ACC112 (cell line): ENCODE measurements around the gene PCDHGA5.
"Not testable (repeated sequence)": the region's sequence is repeated elsewhere in the genome, so short reads cannot be mapped to it uniquely, and the experiment has no call there.

Source experiments
- H2AFZ ChIP-seq: fragments of 200-600 bp; sonication (generic); one replicate; pipeline ENCODE4 v1.6.0; 2017; ENCODE audit warnings: antibody characterized with exemption, low read length; ENCODE audit not compliant: unreplicated experiment
- H3K27ac ChIP-seq: fragments of 200-600 bp; sonication (generic); 2 replicates; pipeline ENCODE4 v1.5.1; 2014; ENCODE audit warnings: low read depth, mild to moderate bottlenecking, antibody characterized with exemption, low read length, moderate library complexity
- H3K27me3 ChIP-seq: fragments of 200-600 bp; sonication (generic); 2 replicates; pipeline ENCODE4 v1.6.1; 2014; ENCODE audit warnings: mild to moderate bottlenecking, antibody characterized with exemption, low read length, moderate library complexity, mixed read lengths; ENCODE audit not compliant: insufficient read depth
- H3K36me3 ChIP-seq: fragments of 200-600 bp; sonication (generic); 2 replicates; pipeline ENCODE4 v1.6.1; 2016; ENCODE audit warnings: mild to moderate bottlenecking, antibody characterized with exemption, low read length, moderate library complexity, mixed read lengths; ENCODE audit not compliant: insufficient read depth
- H3K4me1 ChIP-seq: fragments of 200-600 bp; sonication (generic); one replicate; pipeline ENCODE4 v1.6.1; 2016; ENCODE audit warnings: low read length, mixed read lengths; ENCODE audit not compliant: insufficient read depth, unreplicated experiment, control insufficient read depth
- H3K4me3 ChIP-seq: fragments of 200-600 bp; sonication (generic); 2 replicates; pipeline ENCODE4 v1.5.1; 2014; ENCODE audit warnings: mild to moderate bottlenecking, low read depth, low read length
- H3K79me2 ChIP-seq: fragments of 200-600 bp; sonication (generic); one replicate; pipeline ENCODE4 v1.6.0; 2016; ENCODE audit warnings: low read length; ENCODE audit not compliant: control insufficient read depth, unreplicated experiment, insufficient read depth

PCDHGA5 gene

GRCh38 chr5:141332571-141332970 is 31.4 kb upstream of the PCDHGA5 start:
- not testable (repeated sequence) for H2AFZ ChIP-seq, H3K4me3 ChIP-seq, H3K27ac ChIP-seq, H3K36me3 ChIP-seq, H3K79me2 ChIP-seq, H3K4me1 ChIP-seq
- peaks cover 89% of the 10 kb centered on the region for H3K27me3 ChIP-seq

- Histone ChIP-seq H2AFZ (peak within 1 kb of the TSS; percentile 57), H3K36me3 (no peaks in the 10 kb centered on the region), H3K27ac (no peak within 1 kb of the TSS), H3K27me3 (peaks cover 74% of the 10 kb centered on the region), H3K4me3 (peak within 1 kb of the TSS; percentile 70), H3K79me2 (no peaks in the 10 kb centered on the region), H3K4me1 (no peaks in the 10 kb centered on the region)
Observed at GRCh38 chr5:141338538-141339306, 25.2 kb upstream of the PCDHGA5 start, which contains the start of gene PCDHGA2. Gene PCDHGA2, plus strand, starts transcription at chr5:141338760.

GRCh38 chr5:141340781-141341354 is 23.1 kb upstream of the PCDHGA5 start:
- H3K4me3 ChIP-seq, H3K36me3 ChIP-seq, H3K79me2 ChIP-seq, H3K27ac ChIP-seq, H3K4me1 ChIP-seq, H2AFZ ChIP-seq: not testable (repeated sequence)
- H3K27me3 ChIP-seq, result peaks cover 71% of the 10 kb centered on the region

- no peaks in the 10 kb centered on the region for H3K4me1 ChIP-seq
- H2AFZ ChIP-seq, result no peak overlapping the region
Observed at GRCh38 chr5:141342773-141343172, 21.2 kb upstream of the PCDHGA5 start.

GRCh38 chr5:141343242-141343952 is 20.6 kb upstream of the PCDHGA5 start, which contains the start of gene PCDHGA3:
Gene PCDHGA3, plus strand, starts transcription at chr5:141343829. Its CDS starts 205 bp downstream, at chr5:141344034.
- Histone ChIP-seq H2AFZ (no peak within 1 kb of the TSS), H3K27ac (no peak within 1 kb of the TSS), H3K27me3 (peaks cover 64% of the 10 kb centered on the region), H3K4me1 (no peaks in the 10 kb centered on the region), H3K4me3 (peak within 1 kb of the TSS; percentile 41; the same call in 1 of the 2 replicates), H3K36me3 (no peaks in the 10 kb centered on the region), H3K79me2 (no peaks in the 10 kb centered on the region)

More at GRCh38 chr5:141342773-141343172, 21.2 kb upstream of the PCDHGA5 start:
- H3K4me3 ChIP-seq, result no peak overlapping the region
- H3K79me2 ChIP-seq, result no peaks in the 10 kb centered on the region
- peaks cover 64% of the 10 kb centered on the region for H3K27me3 ChIP-seq
- H3K36me3 ChIP-seq, result no peaks in the 10 kb centered on the region
- H3K27ac ChIP-seq, result no peak overlapping the region

- H3K4me3 ChIP-seq, result peak overlapping the region; percentile 41; the same call in 1 of the 2 replicates
- no peaks in the 10 kb centered on the region for H3K79me2 ChIP-seq
- H3K27ac ChIP-seq, result no peak overlapping the region
- no peak overlapping the region for H2AFZ ChIP-seq
- no peaks in the 10 kb centered on the region for H3K36me3 ChIP-seq
- H3K27me3 ChIP-seq, result peaks cover 66% of the 10 kb centered on the region
- no peaks in the 10 kb centered on the region for H3K4me1 ChIP-seq
Observed at GRCh38 chr5:141343953-141344463, 20.0 kb upstream of the PCDHGA5 start.

GRCh38 chr5:141345327-141345726 is 18.6 kb upstream of the PCDHGA5 start:
- no peaks in the 10 kb centered on the region for H3K36me3 ChIP-seq
- H2AFZ ChIP-seq, result no peak overlapping the region
- no peak overlapping the region for H3K27ac ChIP-seq
- H3K27me3 ChIP-seq, result peaks cover 60% of the 10 kb centered on the region
- H3K79me2 ChIP-seq, result no peaks in the 10 kb centered on the region
- no peak overlapping the region for H3K4me3 ChIP-seq
- no peaks in the 10 kb centered on the region for H3K4me1 ChIP-seq

GRCh38 chr5:141346017-141346416 is 17.9 kb upstream of the PCDHGA5 start:
- not testable (repeated sequence) for H2AFZ ChIP-seq, H3K4me1 ChIP-seq, H3K79me2 ChIP-seq, H3K36me3 ChIP-seq, H3K4me3 ChIP-seq, H3K27ac ChIP-seq
- peaks cover 63% of the 10 kb centered on the region for H3K27me3 ChIP-seq

GRCh38 chr5:141349917-141350619 is 13.9 kb upstream of the PCDHGA5 start, which contains the start of gene PCDHGB1:
Gene PCDHGB1, plus strand, starts transcription at chr5:141350099. Its CDS starts 162 bp downstream, at chr5:141350261.
- no peaks in the 10 kb centered on the region for H3K79me2 ChIP-seq
- H2AFZ ChIP-seq, result peak within 1 kb of the TSS; percentile 69
- H3K27ac ChIP-seq, result no peak within 1 kb of the TSS
- peaks cover 78% of the 10 kb centered on the region for H3K27me3 ChIP-seq
- H3K36me3 ChIP-seq, result no peaks in the 10 kb centered on the region
- no peaks in the 10 kb centered on the region for H3K4me1 ChIP-seq
- H3K4me3 ChIP-seq, result peak within 1 kb of the TSS; percentile 75

- Histone ChIP-seq H3K79me2 (no peaks in the 10 kb centered on the region), H3K4me1 (no peaks in the 10 kb centered on the region), H3K27me3 (peaks cover 85% of the 10 kb centered on the region), H3K36me3 (no peaks in the 10 kb centered on the region), H3K4me3 (no peak overlapping the region), H3K27ac (no peak overlapping the region), H2AFZ (no peak overlapping the region)
Observed at GRCh38 chr5:141351591-141351990, 12.4 kb upstream of the PCDHGA5 start.
